ENCODE measurements around the gene RPL21.

DNA sequence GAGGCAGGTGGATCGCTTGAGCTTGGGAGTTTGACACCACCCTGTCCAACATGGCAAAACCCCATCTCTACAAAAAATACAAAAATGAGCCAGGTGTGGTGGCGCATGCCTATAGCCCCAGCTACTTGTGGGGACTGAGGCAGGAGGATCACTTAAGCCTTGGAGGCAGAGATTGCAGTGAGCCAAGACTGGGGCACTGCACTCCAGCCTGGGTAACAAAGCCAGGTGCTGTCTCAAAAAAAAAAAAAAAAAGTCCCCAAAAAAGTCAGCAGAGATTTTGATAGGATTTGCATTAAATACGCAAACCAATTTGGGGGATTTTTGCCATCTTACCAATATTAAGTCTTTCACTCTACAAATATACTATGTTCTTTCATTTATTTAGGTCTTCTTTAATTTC, 21.7 kb upstream of the RPL21 start:
- TF ChIP-seq, protein P1, sequence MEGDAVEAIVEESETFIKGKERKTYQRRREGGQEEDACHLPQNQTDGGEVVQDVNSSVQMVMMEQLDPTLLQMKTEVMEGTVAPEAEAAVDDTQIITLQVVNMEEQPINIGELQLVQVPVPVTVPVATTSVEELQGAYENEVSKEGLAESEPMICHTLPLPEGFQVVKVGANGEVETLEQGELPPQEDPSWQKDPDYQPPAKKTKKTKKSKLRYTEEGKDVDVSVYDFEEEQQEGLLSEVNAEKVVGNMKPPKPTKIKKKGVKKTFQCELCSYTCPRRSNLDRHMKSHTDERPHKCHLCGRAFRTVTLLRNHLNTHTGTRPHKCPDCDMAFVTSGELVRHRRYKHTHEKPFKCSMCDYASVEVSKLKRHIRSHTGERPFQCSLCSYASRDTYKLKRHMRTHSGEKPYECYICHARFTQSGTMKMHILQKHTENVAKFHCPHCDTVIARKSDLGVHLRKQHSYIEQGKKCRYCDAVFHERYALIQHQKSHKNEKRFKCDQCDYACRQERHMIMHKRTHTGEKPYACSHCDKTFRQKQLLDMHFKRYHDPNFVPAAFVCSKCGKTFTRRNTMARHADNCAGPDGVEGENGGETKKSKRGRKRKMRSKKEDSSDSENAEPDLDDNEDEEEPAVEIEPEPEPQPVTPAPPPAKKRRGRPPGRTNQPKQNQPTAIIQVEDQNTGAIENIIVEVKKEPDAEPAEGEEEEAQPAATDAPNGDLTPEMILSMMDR (conservative IDR thresholded peaks at IDR 0.05): no peak
- TF ChIP-seq EZH2 (IDR thresholded peaks at IDR 0.05; ENCODE audit: low read depth): no peak
